GM10847 (cell line): ENCODE data around the gene MSANTD2.

ENCODE experiments used
- POLR2A ChIP-seq: IDR thresholded peaks from 2 replicates; pipeline ENCODE4 v1.6.1; 2011; ENCODE audit not compliant: insufficient read length; ENCODE audit errors: extremely low read depth

The MSANTD2 gene

GRCh38 chr11:124753624-124754023 lies 46.6 kb downstream of the MSANTD2 start:
- TF ChIP-seq POLR2A, result no peak

GRCh38 chr11:124753205-124753604 lies 47.0 kb downstream of the MSANTD2 start:
- no peak for TF ChIP-seq POLR2A

- TF ChIP-seq POLR2A, result no peak
Observed at GRCh38 chr11:124752471-124753102, 47.6 kb downstream of the MSANTD2 start.

GRCh38 chr11:124751741-124752470 lies 48.3 kb downstream of the MSANTD2 start, which contains the start of gene VSIG2:
VSIG2 (minus strand) TSS chr11:124752255; CDS start chr11:124752137, 118 bp downstream.
- TF ChIP-seq POLR2A, result no peak

GRCh38 chr11:124751391-124751740 lies 48.8 kb downstream of the MSANTD2 start:
- no peak for TF ChIP-seq POLR2A

- TF ChIP-seq POLR2A, result no peak
Observed at GRCh38 chr11:124749912-124750311, 50.3 kb downstream of the MSANTD2 start.

- TF ChIP-seq POLR2A, result no peak
Observed at GRCh38 chr11:124748481-124749343, 51.5 kb downstream of the MSANTD2 start.

- TF ChIP-seq POLR2A, result no peak
Observed at GRCh38 chr11:124748100-124748418, 52.1 kb downstream of the MSANTD2 start.

- no peak for TF ChIP-seq POLR2A
Observed at GRCh38 chr11:124747406-124748099, 52.7 kb downstream of the MSANTD2 start.

GRCh38 chr11:124746621-124747243 lies 53.5 kb downstream of the MSANTD2 start:
- TF ChIP-seq POLR2A, result no peak

GRCh38 chr11:124745835-124746620 lies 54.2 kb downstream of the MSANTD2 start:
- no peak for TF ChIP-seq POLR2A

GRCh38 chr11:124745270-124745834 lies 54.9 kb downstream of the MSANTD2 start:
- no peak for TF ChIP-seq POLR2A

- TF ChIP-seq POLR2A, result no peak
Observed at GRCh38 chr11:124743050-124743449, 57.2 kb downstream of the MSANTD2 start.

GRCh38 chr11:124742555-124742954 lies 57.7 kb downstream of the MSANTD2 start:
- no peak for TF ChIP-seq POLR2A
